HT-29 (cell line): ENCODE data around the gene CHCHD1. TPM values are rescaled to one million over a fixed set of nuclear protein-coding genes. Genes with fewer than 3 reads are reported as not detected.
"Not testable (repeated sequence)": the region's sequence is repeated elsewhere in the genome, so short reads cannot be mapped to it uniquely, and the experiment has no call there.

ENCODE experiments used
- DNase-seq: peaks from one replicate; pipeline ENCODE4 v3.0.0-alpha.2; 2015; ENCODE audit warnings: low spot score
- total RNA-seq: library from RNA; depleted of rRNA; stranded (reverse); fragments of >200 nt; shearing (Covaris generic); gene quantifications from 2 replicates; pipeline ENCODE4 v1.2.3, GENCODE V29; 2014

The CHCHD1 gene
- total RNA-seq, 1 experiment from 2014 or later = 57.6 TPM

DNA sequence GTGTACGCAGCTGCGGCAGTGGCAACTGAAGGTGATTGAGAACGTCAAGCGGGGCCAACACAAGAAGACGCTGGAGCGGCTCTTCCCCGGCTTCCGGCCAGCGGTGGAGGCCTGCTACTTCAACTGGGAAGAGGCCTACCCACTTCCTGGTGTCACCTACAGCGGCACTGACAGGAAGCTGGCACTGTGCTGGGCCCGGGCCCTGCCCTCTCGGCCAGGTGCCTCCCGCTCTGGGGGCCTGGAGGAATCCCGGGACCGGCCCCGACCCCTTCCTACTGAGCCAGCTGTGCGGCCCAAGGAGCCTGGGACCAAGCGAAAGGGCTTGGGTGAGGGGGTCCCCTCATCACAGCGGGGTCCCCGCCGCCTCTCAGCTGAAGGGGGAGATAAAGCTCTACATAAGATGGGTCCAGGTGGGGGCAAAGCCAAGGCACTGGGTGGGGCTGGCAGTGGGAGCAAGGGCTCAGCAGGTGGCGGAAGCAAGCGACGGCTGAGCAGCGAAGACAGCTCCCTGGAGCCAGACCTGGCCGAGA lies 10.1 kb downstream of the CHCHD1 start:
- no peak for DNase-seq

GRCh38 chr10:73793456-73793855 lies 11.6 kb downstream of the CHCHD1 start:
- DNase-seq = no peak

DNA sequence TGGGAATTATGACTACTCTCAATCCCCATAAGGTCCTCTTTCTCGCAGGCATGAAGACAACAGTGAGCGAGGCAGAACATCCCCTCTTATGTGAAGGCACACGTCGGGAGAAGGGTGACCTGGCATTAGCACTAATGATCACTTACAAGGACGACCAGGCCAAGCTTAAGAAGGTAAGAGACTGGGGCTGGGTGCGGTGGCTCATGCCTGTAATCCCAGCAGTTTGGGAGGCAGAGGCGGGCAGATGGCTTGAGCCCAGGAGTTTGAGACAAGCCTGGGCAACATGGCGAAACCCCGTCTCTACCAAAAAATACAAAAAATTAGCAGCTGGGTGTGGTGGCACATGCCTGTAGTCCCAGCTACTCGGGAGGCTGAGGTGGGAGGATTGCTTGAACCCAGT lies 13.6 kb downstream of the CHCHD1 start:
- not testable (repeated sequence) for DNase-seq

DNA sequence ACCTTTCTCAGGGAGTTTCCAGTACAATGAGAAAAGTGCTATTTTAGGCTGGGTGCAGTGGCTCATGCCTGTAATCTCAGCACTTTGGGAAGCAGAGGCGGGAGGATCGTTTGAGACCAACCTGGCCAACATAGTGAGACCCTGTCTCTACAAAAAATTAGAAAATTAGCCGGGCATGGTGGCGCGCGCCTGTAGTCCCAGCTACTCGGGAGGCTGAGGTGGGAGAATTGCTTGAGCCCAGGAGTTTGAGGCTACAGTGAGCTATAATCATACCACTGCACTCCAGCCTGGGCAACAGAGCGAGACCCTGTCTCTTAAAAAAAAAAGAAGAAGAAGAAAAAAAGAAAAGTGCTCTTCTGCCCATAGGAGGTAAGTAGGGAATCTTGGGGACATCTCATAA lies 14.2 kb downstream of the CHCHD1 start:
- DNase-seq = not testable (repeated sequence)

DNA sequence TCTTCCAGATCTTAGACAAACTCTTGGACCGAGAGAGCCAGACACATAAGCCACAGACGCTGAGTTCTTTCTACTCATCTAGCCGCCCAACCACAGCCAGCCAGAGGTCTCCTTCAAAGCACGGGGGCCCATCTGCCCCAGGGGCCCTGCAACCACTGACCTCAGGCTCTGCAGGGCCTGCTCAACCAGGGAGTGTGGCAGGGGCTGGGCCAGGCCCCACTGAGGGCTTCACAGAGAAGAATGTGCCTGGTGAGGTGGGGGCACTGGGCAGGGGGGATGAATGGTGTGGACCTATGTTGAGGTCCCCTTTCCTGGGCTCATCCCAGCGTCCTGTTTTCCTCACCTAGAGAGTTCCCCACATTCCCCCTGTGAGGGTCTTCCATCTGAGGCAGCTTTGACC lies 14.9 kb downstream of the CHCHD1 start:
- no peak for DNase-seq

DNA sequence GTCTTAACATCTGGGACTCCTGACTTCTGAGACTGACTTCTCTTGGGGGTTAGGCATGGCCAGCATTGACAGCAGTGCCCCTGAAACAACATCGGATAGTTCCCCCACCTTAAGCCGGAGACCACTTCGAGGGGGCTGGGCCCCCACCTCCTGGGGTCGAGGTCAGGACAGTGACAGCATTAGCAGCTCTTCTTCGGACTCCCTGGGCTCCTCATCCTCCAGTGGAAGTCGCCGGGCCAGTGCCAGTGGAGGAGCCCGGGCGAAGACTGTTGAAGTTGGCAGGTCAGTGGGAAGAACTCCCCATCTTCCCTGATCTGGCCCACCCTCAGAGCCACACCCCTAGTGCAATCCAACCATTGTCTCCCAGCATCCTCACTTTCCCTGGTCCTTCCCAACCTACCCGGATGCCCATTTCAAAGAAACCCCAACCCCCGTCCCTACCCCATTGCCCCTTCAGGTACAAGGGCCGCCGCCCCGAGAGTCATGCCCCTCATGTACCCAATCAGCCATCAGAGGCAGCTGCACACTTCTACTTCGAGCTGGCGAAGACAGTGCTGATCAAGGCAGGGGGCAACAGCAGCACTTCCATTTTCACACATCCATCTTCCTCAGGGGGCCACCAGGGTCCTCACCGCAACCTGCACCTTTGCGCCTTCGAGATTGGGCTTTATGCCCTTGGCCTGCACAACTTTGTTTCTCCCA lies 15.6 kb downstream of the CHCHD1 start:
- no peak for DNase-seq

DNA sequence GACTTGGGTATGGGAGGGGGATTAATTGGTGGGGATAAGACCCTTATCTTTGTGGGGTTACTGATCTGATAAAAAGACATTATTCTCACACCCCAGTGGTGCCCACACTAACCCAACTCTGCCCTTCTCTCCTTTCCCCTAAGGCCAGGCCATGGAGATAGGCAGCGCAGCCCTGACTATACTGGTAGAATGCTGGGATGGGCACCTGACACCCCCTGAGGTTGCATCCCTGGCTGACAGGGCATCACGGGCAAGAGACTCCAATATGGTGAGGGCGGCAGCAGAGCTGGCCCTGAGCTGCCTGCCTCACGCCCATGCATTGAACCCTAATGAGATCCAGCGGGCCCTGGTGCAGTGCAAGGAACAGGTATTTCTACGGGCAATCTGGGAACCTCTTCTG lies 16.2 kb downstream of the CHCHD1 start:
- no peak for DNase-seq

DNA sequence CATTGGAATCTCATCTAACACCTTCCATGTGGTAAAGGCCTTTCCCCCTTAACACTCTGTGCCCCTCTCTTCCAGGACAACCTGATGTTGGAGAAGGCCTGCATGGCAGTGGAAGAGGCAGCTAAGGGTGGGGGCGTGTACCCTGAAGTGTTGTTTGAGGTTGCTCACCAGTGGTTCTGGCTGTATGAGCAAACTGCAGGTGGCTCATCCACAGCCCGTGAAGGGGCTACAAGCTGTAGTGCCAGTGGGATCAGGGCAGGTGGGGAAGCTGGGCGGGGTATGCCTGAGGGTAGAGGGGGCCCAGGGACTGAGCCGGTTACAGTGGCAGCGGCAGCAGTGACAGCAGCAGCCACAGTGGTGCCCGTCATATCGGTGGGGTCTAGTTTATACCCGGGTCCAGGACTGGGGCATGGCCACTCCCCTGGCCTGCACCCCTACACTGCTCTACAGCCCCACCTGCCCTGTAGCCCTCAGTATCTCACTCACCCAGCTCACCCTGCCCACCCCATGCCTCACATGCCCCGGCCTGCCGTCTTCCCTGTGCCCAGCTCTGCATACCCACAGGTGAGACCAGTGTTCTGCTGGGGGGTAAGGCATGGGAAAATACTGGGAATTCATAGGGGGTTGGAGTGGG lies 17.2 kb downstream of the CHCHD1 start:
- no peak for DNase-seq

DNA sequence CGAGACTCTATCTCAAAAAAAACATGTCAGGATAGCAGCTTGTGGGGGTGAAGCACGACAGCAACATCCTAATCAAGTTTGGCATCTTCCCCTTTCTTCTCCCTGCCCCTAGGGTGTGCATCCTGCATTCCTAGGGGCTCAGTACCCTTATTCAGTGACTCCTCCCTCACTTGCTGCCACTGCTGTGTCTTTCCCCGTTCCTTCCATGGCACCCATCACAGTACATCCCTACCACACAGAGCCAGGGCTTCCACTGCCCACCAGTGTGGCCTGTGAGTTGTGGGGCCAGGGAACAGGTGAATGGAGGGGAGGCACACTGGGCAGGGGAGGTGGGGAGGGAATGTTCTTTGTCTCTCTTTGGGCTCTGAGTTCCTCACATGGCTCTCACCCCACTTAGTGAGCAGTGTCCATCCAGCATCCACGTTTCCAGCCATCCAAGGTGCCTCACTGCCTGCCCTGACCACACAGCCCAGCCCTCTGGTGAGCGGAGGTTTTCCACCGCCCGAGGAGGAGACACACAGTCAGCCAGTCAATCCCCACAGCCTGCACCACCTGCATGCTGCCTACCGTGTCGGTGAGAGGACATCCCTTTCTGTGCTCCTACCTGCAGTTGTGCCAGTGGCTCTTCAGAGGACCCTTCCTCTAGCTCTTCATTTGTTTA lies 18.2 kb downstream of the CHCHD1 start:
- no peak for DNase-seq

GRCh38 chr10:73800560-73801252 lies 18.9 kb downstream of the CHCHD1 start:
- DNase-seq = no peak

- no peak for DNase-seq
Measured at GRCh38 chr10:73801253-73801590, 19.4 kb downstream of the CHCHD1 start.

- no peak for DNase-seq
Measured at GRCh38 chr10:73802276-73802991, 20.6 kb downstream of the CHCHD1 start.

GRCh38 chr10:73803680-73804286 lies 21.9 kb downstream of the CHCHD1 start:
- DNase-seq = no peak

DNA sequence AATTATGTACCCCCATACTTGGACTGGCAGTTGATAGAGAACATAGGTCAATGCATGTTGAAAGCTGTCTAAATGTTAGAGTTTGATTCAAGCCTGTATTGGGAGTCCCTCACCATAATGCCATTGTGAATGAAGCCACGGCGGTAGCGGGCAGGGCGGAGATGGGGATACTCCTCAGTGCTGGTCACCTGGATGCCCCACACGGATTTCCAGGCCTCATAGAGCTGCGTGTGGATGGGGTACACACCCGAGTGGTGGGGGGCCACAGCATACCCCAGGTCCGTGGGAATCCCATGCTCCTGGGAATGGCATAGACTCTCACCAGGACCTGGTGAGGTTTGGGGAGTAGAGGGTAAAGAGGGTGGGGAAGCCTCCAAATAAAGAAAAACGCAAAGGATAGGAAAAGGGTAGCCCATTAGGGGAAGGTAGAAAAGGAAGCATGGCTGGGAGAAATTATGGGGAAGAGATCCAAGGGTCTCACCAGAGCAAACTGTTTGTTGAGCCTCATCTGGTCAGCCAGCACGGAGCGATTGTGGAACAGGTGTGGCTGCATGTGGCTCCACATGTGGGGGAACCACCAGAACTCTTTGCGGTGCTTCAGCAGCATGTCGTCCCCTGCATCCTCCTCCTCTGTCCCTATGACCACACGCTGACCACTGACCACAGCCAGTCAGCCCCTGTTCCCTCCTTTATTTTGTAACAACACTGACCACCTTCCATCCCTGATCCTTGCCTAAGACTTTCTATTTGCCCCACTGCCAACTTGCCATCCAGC lies 24.5 kb downstream of the CHCHD1 start:
- no peak for DNase-seq

GRCh38 chr10:73807471-73807870 lies 25.6 kb downstream of the CHCHD1 start:
- no peak for DNase-seq

DNA sequence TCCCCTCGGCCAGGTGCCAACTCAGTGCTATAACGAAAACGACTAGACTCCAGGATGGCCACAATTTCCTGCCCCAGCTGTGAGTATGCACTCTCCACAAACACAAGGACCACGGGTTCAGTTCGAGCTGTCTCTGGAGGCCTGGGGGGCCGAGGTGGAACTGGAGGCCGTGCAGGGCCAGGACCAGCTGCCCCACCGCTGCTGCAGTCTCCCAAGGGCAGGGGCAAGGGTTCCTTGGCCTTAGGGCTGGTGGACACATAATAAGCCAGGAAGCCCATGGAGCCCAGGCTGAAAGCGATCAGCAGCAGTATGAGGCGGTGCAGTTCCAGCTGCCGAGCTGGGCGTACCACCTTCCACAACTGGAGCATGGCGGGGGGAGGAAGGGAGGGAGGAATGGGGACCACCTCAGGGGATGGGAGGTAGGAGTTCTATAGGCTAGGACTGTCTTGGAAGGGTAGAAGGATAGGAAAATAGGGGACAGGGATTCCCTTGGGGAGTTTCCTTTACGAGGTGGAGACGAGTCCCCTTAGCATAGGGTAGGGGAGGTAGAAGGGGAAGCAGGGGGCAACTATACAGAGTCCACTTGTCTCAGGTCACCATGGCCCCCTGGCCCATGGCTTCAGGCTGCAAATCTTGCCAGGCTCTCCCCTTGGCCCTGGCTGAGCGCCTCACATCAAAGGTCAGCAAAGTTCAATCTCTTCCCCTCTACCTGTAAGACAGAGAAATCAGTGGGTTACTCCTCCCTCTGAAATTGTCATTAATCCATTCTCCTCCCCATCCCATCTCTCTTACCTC lies 26.4 kb downstream of the CHCHD1 start:
- no peak for DNase-seq

GRCh38 chr10:73809061-73809818 lies 27.4 kb downstream of the CHCHD1 start:
- no peak for DNase-seq

DNA sequence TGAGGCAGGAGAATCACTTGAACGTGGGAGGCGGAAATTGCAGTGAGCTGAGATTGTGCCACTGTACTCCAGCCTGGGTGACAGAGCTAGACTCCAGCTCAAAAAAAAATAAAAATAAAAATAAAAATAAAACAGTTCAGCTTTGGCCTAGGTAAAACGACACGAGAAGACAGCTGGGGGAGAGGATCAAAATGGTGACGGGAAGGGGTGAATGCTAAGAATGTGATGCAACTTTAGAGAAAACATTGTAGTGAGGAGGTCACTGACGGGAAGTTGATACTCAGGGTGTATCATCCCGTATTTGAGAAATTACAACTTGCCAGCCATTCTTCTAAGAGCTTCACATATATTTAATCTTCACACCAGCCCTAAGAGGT lies 28.5 kb downstream of the CHCHD1 start:
- no peak for DNase-seq
